K562 (cell line): ENCODE measurements around the gene SEC14L2. TPM values are rescaled to one million over a fixed set of nuclear protein-coding genes. Genes with fewer than 3 reads are reported as not detected.

ENCODE experiments used
- BCL6 ChIP-seq: fragments of 250-450 bp; sonication (Bioruptor Pico); IDR thresholded peaks from 2 replicates; pipeline ENCODE4 v1.4.0; 2020
- CHD4 ChIP-seq: fragments of 200-600 bp; sonication (generic); IDR thresholded peaks from 3 replicates; pipeline ENCODE4 v1.6.1; 2012; ENCODE audit warnings: low read depth, mild to moderate bottlenecking, mixed read lengths, low read length, inconsistent platforms; ENCODE audit not compliant: insufficient read depth, insufficient replicate concordance, poor library complexity, severe bottlenecking
- FOXM1 ChIP-seq, 2 experiments: fragments of 450-650 bp in 1 of 2; sonication (generic) in 1 of 2; formaldehyde crosslinking in 1 of 2; IDR thresholded peaks; 2 replicates each; pipeline versions ENCODE4 v1.6.1 to v1.9.0; 2017 to 2022; ENCODE audit warnings: low read depth in 2 of 2, mild to moderate bottlenecking in 2 of 2, missing genetic modification reagents in 1 of 2, moderate library complexity in 1 of 2
- HIVEP1 ChIP-seq: fragments of 250-450 bp; sonication (Bioruptor Pico); IDR thresholded peaks from 2 replicates; pipeline ENCODE4 v1.4.0; 2020; ENCODE audit warnings: mild to moderate bottlenecking
- HMGN3 ChIP-seq: IDR thresholded peaks from 2 replicates; pipeline ENCODE4 v1.6.1; 2011; ENCODE audit warnings: borderline replicate concordance, low read depth, mild to moderate bottlenecking, mixed read lengths, low read length; ENCODE audit not compliant: insufficient read length; ENCODE audit errors: extremely low read depth
- HNRNPK ChIP-seq: fragments of 200-400 bp; formaldehyde crosslinking; IDR thresholded peaks from one replicate; pipeline ENCODE4 v1.6.1; 2018; ENCODE audit warnings: mild to moderate bottlenecking, low read depth, low read length; ENCODE audit not compliant: poor library complexity, severe bottlenecking
- KHSRP ChIP-seq: fragments of 450-650 bp; IDR thresholded peaks from 2 replicates; pipeline ENCODE4 v1.6.1; 2017
- KLF6 ChIP-seq: fragments of 250-450 bp; sonication (Bioruptor Pico); IDR thresholded peaks from 2 replicates; pipeline ENCODE4 v1.4.0; 2020; ENCODE audit warnings: mild to moderate bottlenecking, moderate library complexity, borderline replicate concordance
- MTA1 ChIP-seq: fragments of 450-650 bp; IDR thresholded peaks from 2 replicates; pipeline ENCODE4 v1.6.1; 2017; ENCODE audit warnings: borderline replicate concordance
- MXI1 ChIP-seq: IDR thresholded peaks from 2 replicates; pipeline ENCODE4 v1.6.1; 2011; ENCODE audit warnings: low read depth, mild to moderate bottlenecking, improper control_type of control experiment, low read length
- NR2F6 ChIP-seq: fragments of 450-650 bp; formaldehyde crosslinking; IDR thresholded peaks from 2 replicates; pipeline ENCODE4 v1.4.0; 2020; ENCODE audit warnings: mild to moderate bottlenecking
- PHF21A ChIP-seq: fragments of 450-650 bp; IDR thresholded peaks from 2 replicates; pipeline ENCODE4 v1.6.1; 2017; ENCODE audit warnings: low read depth, borderline replicate concordance
- RBM14 ChIP-seq: fragments of 200-400 bp; formaldehyde crosslinking; IDR thresholded peaks from 2 replicates; pipeline ENCODE4 v1.6.1; 2018; ENCODE audit warnings: low read depth, mild to moderate bottlenecking, low read length, moderate library complexity, borderline replicate concordance; ENCODE audit not compliant: insufficient read depth
- TEAD4 ChIP-seq, 2 experiments: sonication (generic) in 1 of 2; formaldehyde crosslinking in 1 of 2; IDR thresholded peaks; 2 replicates each; pipeline versions ENCODE4 v1.6.1 to v1.8.0; 2012 to 2022; ENCODE audit warnings: borderline replicate concordance in 1 of 2, inconsistent platforms in 1 of 2, low read length in 1 of 2, mild to moderate bottlenecking in 1 of 2, missing genetic modification reagents in 1 of 2
- TRIM24 ChIP-seq, 2 experiments: fragments of 450-650 bp; IDR thresholded peaks; 2 replicates each; pipeline ENCODE4 v1.6.1; 2016
- YY1 ChIP-seq, 3 experiments: IDR thresholded peaks; 2 replicates each; pipeline ENCODE4 v1.6.1; 2011; ENCODE audit warnings: low read length in 2 of 3, mild to moderate bottlenecking in 2 of 3, moderate library complexity in 2 of 3, borderline replicate concordance in 1 of 3, control low read depth in 1 of 3, low read depth in 1 of 3; ENCODE audit not compliant: insufficient read depth in 3 of 3, insufficient replicate concordance in 2 of 3, control insufficient read depth in 1 of 3, insufficient read length in 1 of 3; ENCODE audit errors: extremely low read depth in 1 of 3
- ZNF143 ChIP-seq: sonication (generic); formaldehyde crosslinking; IDR thresholded peaks from 2 replicates; pipeline ENCODE4 v1.9.0; 2022; ENCODE audit warnings: mild to moderate bottlenecking, missing genetic modification reagents
- ZNF282 ChIP-seq: sonication (generic); formaldehyde crosslinking; IDR thresholded peaks from 2 replicates; pipeline ENCODE4 v1.8.1; 2023; ENCODE audit warnings: missing genetic modification reagents
- ZNF507 ChIP-seq: conservative IDR thresholded peaks from 2 replicates; pipeline ENCODE4 v1.6.1; 2017; ENCODE audit warnings: missing genetic modification characterization, missing compliant biosample characterization
- ZNF668 ChIP-seq: fragments of 250-450 bp; sonication (Bioruptor Pico); IDR thresholded peaks from 2 replicates; pipeline ENCODE4 v1.8.0; 2022; ENCODE audit warnings: mild to moderate bottlenecking, inconsistent platforms
- ZNF717 ChIP-seq: fragments of 250-450 bp; sonication (Bioruptor Pico); IDR thresholded peaks from 2 replicates; pipeline ENCODE4 v1.5.0; 2021
- polyA plus RNA-seq, 8 experiments: library from polyadenylated mRNA; depleted of rRNA in 4 of 8; stranded (reverse) in 5 of 8; unstranded in 3 of 8; fragments of >200 nt; fragmentation: Nextera tagmentation in 2 of 8; fragmentation: Illumina TruSeq in 1 of 8; extraction: Ambion mirVana in 2 of 8; extraction: Trizol in 1 of 8; gene quantifications; 2 replicates each; pipeline versions ENCODE4 v1.2.1 to v1.2.3, GENCODE V29; 2011 to 2014; ENCODE audit warnings: inconsistent platforms in 1 of 8, missing spikeins in 1 of 8
- total RNA-seq, 7 experiments: library from RNA; depleted of rRNA in 6 of 7; stranded (reverse); fragments of >200 nt in 6 of 7; fragmentation: Illumina TruSeq in 2 of 7; extraction: Trizol in 2 of 7; gene quantifications; 2 replicates each; pipeline versions ENCODE4 v1.2.1 to v1.2.3, GENCODE V29; 2011 to 2021; ENCODE audit warnings: low replicate concordance in 1 of 7
- TF ChIP-seq, protein P1 (sequence below): fragments of 250-450 bp; sonication (Bioruptor Pico); IDR thresholded peaks from 2 replicates; pipeline ENCODE4 v1.5.0; 2021

The SEC14L2 gene
- total and polyA plus RNA-seq, 9 of the 15 experiments (the other 6 are each of a cell fraction or from before 2014, with no cell fraction given) = 0.03 to 0.17 (median 0.10) TPM

DNA sequence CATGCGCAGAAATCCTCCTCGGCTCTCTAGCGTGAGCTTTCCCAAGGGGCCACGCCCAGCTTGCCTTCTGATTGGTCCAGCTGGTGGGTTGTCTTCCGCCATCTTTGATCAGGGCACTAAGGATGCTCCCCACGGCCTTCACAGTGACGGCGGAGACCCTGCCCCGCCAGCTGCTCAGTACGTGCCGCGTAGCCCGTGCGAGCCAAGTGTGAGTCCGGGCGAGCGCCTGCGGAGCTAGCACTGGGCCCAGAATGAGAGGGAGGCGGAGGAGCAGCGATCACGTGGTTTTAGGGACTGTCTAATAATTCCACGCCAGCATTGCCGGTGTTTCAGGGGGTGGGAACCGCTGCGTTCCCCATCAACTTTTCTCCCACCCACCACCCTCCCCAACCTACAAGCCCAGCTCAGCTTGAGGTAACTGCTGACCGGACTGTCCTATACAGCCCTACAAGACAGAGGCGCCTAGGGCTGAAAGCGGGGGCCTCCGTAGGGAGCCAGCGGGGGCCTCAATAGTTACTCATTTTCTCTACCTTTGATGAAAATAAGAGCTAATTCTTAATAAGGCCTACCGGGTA lies 27.2 kb downstream of the SEC14L2 start (continued):
- TF ChIP-seq ZNF507 (tag) = no peak
- no peak for TF ChIP-seq NR2F6
- no peak for TF ChIP-seq CHD4
- peak; percentile 31; the same call in 1 of the 2 replicates for TF ChIP-seq FOXM1 (IDR thresholded peaks at IDR 0.05; ENCODE audit: low read depth)
- TF ChIP-seq FOXM1 (CRISPR knock-in tag; IDR thresholded peaks at IDR 0.05; ENCODE audit: low read depth) = no peak
- TF ChIP-seq BCL6 = no peak
- TF ChIP-seq HMGN3 = peak; percentile 46
- no peak for TF ChIP-seq ZNF282
- no peak for TF ChIP-seq KHSRP
- no peak for TF ChIP-seq RBM14
- no peak for TF ChIP-seq TRIM24 (IDR thresholded peaks at IDR 0.05)
- 0 out of 2 replicates have a peak, but pooled peaks have one; percentile 28 for TF ChIP-seq TEAD4 (IDR thresholded peaks at IDR 0.05; ENCODE audit: low read length)
- TF ChIP-seq TEAD4 (CRISPR knock-in tag; IDR thresholded peaks at IDR 0.05; ENCODE audit: borderline replicate concordance) = no peak
- TF ChIP-seq PHF21A = no peak; the same call in 1 of the 2 replicates
- no peak for TF ChIP-seq KLF6 (CRISPR knock-in tag)
- TF ChIP-seq ZNF668 (CRISPR knock-in tag) = no peak
- TF ChIP-seq, protein P1, sequence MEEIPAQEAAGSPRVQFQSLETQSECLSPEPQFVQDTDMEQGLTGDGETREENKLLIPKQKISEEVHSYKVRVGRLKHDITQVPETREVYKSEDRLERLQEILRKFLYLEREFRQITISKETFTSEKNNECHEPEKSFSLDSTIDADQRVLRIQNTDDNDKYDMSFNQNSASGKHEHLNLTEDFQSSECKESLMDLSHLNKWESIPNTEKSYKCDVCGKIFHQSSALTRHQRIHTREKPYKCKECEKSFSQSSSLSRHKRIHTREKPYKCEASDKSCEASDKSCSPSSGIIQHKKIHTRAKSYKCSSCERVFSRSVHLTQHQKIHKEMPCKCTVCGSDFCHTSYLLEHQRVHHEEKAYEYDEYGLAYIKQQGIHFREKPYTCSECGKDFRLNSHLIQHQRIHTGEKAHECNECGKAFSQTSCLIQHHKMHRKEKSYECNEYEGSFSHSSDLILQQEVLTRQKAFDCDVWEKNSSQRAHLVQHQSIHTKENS (CRISPR knock-in tag) = no peak
- TF ChIP-seq HNRNPK = no peak
- no peak for TF ChIP-seq ZNF143 (CRISPR knock-in tag)
- peak; percentile 96 to 99 (median 99) for TF ChIP-seq YY1 (IDR thresholded peaks at IDR 0.05; ENCODE audit: borderline replicate concordance in 1 of 3, control insufficient read depth in 1 of 3, extremely low read depth in 1 of 3, insufficient read depth in 3 of 3, insufficient read length in 1 of 3, insufficient replicate concordance in 2 of 3, low read depth in 1 of 3, low read length in 2 of 3)
- no peak for TF ChIP-seq MXI1
- 0 out of 2 replicates have a peak, but pooled peaks have one; percentile 29 for TF ChIP-seq MTA1
- no peak for TF ChIP-seq ZNF717 (CRISPR knock-in tag)
- TF ChIP-seq HIVEP1 (CRISPR knock-in tag) = no peak
